NCI-H146 treated with DMSO at 0.1 percent for 48 hours (cell line): ENCODE measurements around the gene RNF115.
A peak's percentile ranks its signal among the peaks of the same experiment; 100 is the strongest.
"Not testable (repeated sequence)": the region's sequence is repeated elsewhere in the genome, so short reads cannot be mapped to it uniquely, and the experiment has no call there.

Source experiments
- DNase-seq: peaks from one replicate; lab custom pipeline; 2025; ENCODE audit not compliant: unreplicated experiment; lab: John Stamatoyannopoulos, UW

RNF115 gene

GRCh38 chr1:145782272-145783099 is 41.4 kb downstream of the RNF115 start:
- DNase-seq: no peak

GRCh38 chr1:145778146-145778540 is 45.8 kb downstream of the RNF115 start:
- DNase-seq: no peak

GRCh38 chr1:145777357-145778145 is 46.3 kb downstream of the RNF115 start:
- DNase-seq: no peak

- no peak for DNase-seq
Measured at GRCh38 chr1:145773423-145773822, 50.5 kb downstream of the RNF115 start.

GRCh38 chr1:145771056-145771455 is 52.8 kb downstream of the RNF115 start:
- DNase-seq: no peak

GRCh38 chr1:145768004-145768403 is 55.9 kb downstream of the RNF115 start:
- not testable (repeated sequence) for DNase-seq

GRCh38 chr1:145766926-145767325 is 57.0 kb downstream of the RNF115 start:
- DNase-seq: not testable (repeated sequence)

GRCh38 chr1:145765585-145766360 is 58.1 kb downstream of the RNF115 start:
- DNase-seq: peak; percentile 3

GRCh38 chr1:145765127-145765526 is 58.8 kb downstream of the RNF115 start:
- not testable (repeated sequence) for DNase-seq

- not testable (repeated sequence) for DNase-seq
Measured at GRCh38 chr1:145764231-145764940, 59.5 kb downstream of the RNF115 start.

- not testable (repeated sequence) for DNase-seq
Measured at GRCh38 chr1:145762001-145762400, 61.9 kb downstream of the RNF115 start.

- DNase-seq: not testable (repeated sequence)
Measured at GRCh38 chr1:145761498-145761897, 62.4 kb downstream of the RNF115 start.

GRCh38 chr1:145760395-145760949 is 63.4 kb downstream of the RNF115 start:
- not testable (repeated sequence) for DNase-seq

GRCh38 chr1:145759721-145760120 is 64.2 kb downstream of the RNF115 start:
- no peak for DNase-seq

- no peak for DNase-seq
Measured at GRCh38 chr1:145758575-145758974, 65.3 kb downstream of the RNF115 start.

- no peak for DNase-seq
Measured at GRCh38 chr1:145758116-145758515, 65.8 kb downstream of the RNF115 start.

- DNase-seq: no peak
Measured at GRCh38 chr1:145757420-145757819, 66.5 kb downstream of the RNF115 start.

GRCh38 chr1:145751491-145752037 is 72.3 kb downstream of the RNF115 start:
- no peak for DNase-seq

GRCh38 chr1:145750426-145750825 is 73.5 kb downstream of the RNF115 start:
- DNase-seq: no peak
